ENCODE measurements around the gene TMC7. TPM values are rescaled to one million over a fixed set of nuclear protein-coding genes. Genes with fewer than 3 reads are reported as not detected.

TMC7 gene
- total and polyA plus RNA-seq, 2 of the 8 experiments (the other 6 are each of a cell fraction or from before 2014, with no cell fraction given) = 2.3 to 2.6 TPM

DNA sequence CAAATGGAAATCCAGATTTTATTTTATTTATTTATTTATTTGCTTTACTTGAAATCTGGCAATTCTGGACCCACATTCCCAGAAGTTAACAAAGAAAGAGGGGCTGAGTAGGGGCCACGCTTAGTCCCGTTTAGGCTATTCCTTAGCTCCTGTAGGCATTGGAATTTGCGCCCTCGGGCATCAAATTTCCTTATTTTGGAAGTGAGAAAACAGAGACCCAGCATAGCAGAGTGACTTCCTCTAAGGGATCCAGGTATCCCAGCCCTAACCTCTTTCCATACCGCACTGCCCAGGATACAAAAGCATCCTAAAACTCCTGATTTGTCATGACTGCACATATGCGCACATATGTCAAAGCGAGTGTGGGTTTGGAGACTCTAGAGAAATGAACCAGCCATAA, 38.5 kb upstream of the TMC7 start:
- no peak overlapping the region for H3K18ac ChIP-seq (ENCODE audit: extremely low read depth, low read length)
- no peaks in the 10 kb centered on the region for H3K23me2 ChIP-seq (ENCODE audit: low read depth, low read length)
- CTCF ChIA-PET (ENCODE audit: partially characterized antibody) = interaction anchor here (0.6 to 1.5 kb wide), 4 partner anchors 10 to 123 kb away, joined by 3 to 6 read pairs (median 4); no protein-coding TSS in a partner anchor
- H3K4me3 ChIP-seq (ENCODE audit: extremely low read depth in 1 of 4, insufficient read depth in 2 of 4, low read depth in 3 of 4, low read length in 4 of 4) = no peak overlapping the region
- no peaks in the 10 kb centered on the region for H4K20me1 ChIP-seq (replicated peaks in 1 of 2; ENCODE audit: control insufficient read depth in 1 of 2, insufficient read depth in 2 of 2, low read length in 2 of 2)
- no peak overlapping the region for H4K91ac ChIP-seq (replicated peaks; ENCODE audit: insufficient read length, low read length)
- no peak overlapping the region for H4K5ac ChIP-seq (ENCODE audit: insufficient read length, low read depth, low read length)
- H3K14ac ChIP-seq (ENCODE audit: insufficient read length) = no peak overlapping the region
- H3K27me3 ChIP-seq (replicated peaks in 1 of 4; ENCODE audit: control insufficient read depth in 3 of 4, extremely low read depth in 1 of 4, insufficient read depth in 3 of 4, low read length in 3 of 4) = no peaks in the 10 kb centered on the region
- POLR2A ChIA-PET (ENCODE audit: partially characterized antibody) = interaction anchor here (1.2 kb wide), 1 partner anchor 8 kb away, joined by 4 read pairs; no protein-coding TSS in a partner anchor
- no peak overlapping the region for H3K56ac ChIP-seq (replicated peaks; ENCODE audit: insufficient read length, low read depth, low read length)
- no peak overlapping the region for H3K4me2 ChIP-seq (ENCODE audit: insufficient read depth in 1 of 2, low read depth in 2 of 2, low read length in 2 of 2)
- H2AK5ac ChIP-seq (ENCODE audit: low read depth, low read length) = no peak overlapping the region
- no peaks in the 10 kb centered on the region for H3K9me3 ChIP-seq (ENCODE audit: insufficient read depth in 2 of 2, low read depth in 1 of 2, low read length in 1 of 2)
- no peak overlapping the region for H2BK5ac ChIP-seq (ENCODE audit: low read depth, low read length)
- no peak overlapping the region for H2BK120ac ChIP-seq (replicated peaks; ENCODE audit: low read depth, low read length)
- H3K4ac ChIP-seq (replicated peaks; ENCODE audit: insufficient read length, low read depth, low read length) = no peak overlapping the region
- H3K23ac ChIP-seq (ENCODE audit: insufficient read length) = no peak overlapping the region
- no peaks in the 10 kb centered on the region for H3K36me3 ChIP-seq (ENCODE audit: control insufficient read depth in 2 of 4, insufficient read depth in 4 of 4, low read length in 3 of 4)
- no peak overlapping the region for H4K8ac ChIP-seq (ENCODE audit: extremely low read depth, insufficient read depth, low read length)
- H3K9ac ChIP-seq (replicated peaks in 1 of 4; ENCODE audit: extremely low read depth in 1 of 4, low read depth in 3 of 4, low read length in 3 of 4) = no peak overlapping the region
- H2BK20ac ChIP-seq (ENCODE audit: low read length) = no peak overlapping the region
- 89% methylated on average over 7 of the region's 7 CpGs; no CpG with 5 or more reads in 1 of the 2 experiments for WGBS, 2 experiments (ENCODE audit: extremely low coverage in 1 of 2, insufficient coverage in 1 of 2, insufficient read length in 1 of 2, insufficient replicate concordance in 2 of 2, low coverage in 1 of 2, low lambda C conversion rate in 2 of 2, missing lambda C conversion rate in 1 of 2)
- DNase-seq (ENCODE audit: low read depth in 1 of 2, low spot score in 2 of 2) (no peak), FAIRE-seq (no peak)
- H3K4me1 ChIP-seq (replicated peaks in 1 of 4; ENCODE audit: control insufficient read depth in 3 of 4, insufficient read depth in 4 of 4, low read length in 3 of 4) = peaks cover 0 to 4% (median 0%) of the 10 kb centered on the region in 4 experiments; a peak in 2 of 7 replicates
- H2BK15ac ChIP-seq (ENCODE audit: low read length) = no peak overlapping the region
- no peak overlapping the region for H2AFZ ChIP-seq (ENCODE audit: low read length)
- H2BK12ac ChIP-seq (ENCODE audit: low read depth, low read length) = no peak overlapping the region
- no peak overlapping the region for H3K27ac ChIP-seq (ENCODE audit: low read depth, low read length)
- no peaks in the 10 kb centered on the region for H3K79me2 ChIP-seq (ENCODE audit: control insufficient read depth in 1 of 2, insufficient read depth in 2 of 2, low read length in 2 of 2)
- H3K79me1 ChIP-seq (ENCODE audit: low read depth, low read length) = no peaks in the 10 kb centered on the region
- TF ChIP-seq JUN (IDR thresholded peaks at IDR 0.05; ENCODE audit: low read depth, low read length) (no peak), SUZ12 (IDR thresholded peaks at IDR 0.05; ENCODE audit: low read length) (no peak), RBBP5 (IDR thresholded peaks at IDR 0.05; ENCODE audit: borderline replicate concordance, low read depth, low read length) (no peak), RFX5 (IDR thresholded peaks at IDR 0.05; ENCODE audit: borderline replicate concordance, low read depth, low read length) (no peak), SIN3A (conservative IDR thresholded peaks at IDR 0.05 in 1 of 2, IDR thresholded peaks at IDR 0.05 in 1 of 2; ENCODE audit: low read depth in 1 of 2, low read length in 2 of 2) (no peak), CEBPB (IDR thresholded peaks at IDR 0.05; ENCODE audit: low read depth, low read length) (no peak), SP2 (IDR thresholded peaks at IDR 0.05; ENCODE audit: low read length) (no peak), HDAC6 (IDR thresholded peaks at IDR 0.05; ENCODE audit: low read depth, low read length) (no peak), TEAD4 (IDR thresholded peaks at IDR 0.05; ENCODE audit: low read depth, low read length) (no peak), CTBP2 (IDR thresholded peaks at IDR 0.05; ENCODE audit: borderline replicate concordance, insufficient read depth, insufficient read length, low read length) (no peak), SP4 (IDR thresholded peaks at IDR 0.05; ENCODE audit: low read length) (no peak), KDM4A (IDR thresholded peaks at IDR 0.05; ENCODE audit: low read depth, low read length, severe bottlenecking) (no peak)
- TF ChIP-seq, protein P1, sequence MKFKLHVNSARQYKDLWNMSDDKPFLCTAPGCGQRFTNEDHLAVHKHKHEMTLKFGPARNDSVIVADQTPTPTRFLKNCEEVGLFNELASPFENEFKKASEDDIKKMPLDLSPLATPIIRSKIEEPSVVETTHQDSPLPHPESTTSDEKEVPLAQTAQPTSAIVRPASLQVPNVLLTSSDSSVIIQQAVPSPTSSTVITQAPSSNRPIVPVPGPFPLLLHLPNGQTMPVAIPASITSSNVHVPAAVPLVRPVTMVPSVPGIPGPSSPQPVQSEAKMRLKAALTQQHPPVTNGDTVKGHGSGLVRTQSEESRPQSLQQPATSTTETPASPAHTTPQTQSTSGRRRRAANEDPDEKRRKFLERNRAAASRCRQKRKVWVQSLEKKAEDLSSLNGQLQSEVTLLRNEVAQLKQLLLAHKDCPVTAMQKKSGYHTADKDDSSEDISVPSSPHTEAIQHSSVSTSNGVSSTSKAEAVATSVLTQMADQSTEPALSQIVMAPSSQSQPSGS (IDR thresholded peaks at IDR 0.05; ENCODE audit: low read length) = no peak

All from H1 (cell line).